GM18907 (cell line): ENCODE measurements around the gene COX11.

ENCODE experiments used
- ATAC-seq: cut with Tn5 transposase; IDR thresholded peaks from one replicate; pipeline ENCODE4 v1.9.1; 2021; ENCODE audit warnings: mild to moderate bottlenecking, moderate library complexity; ENCODE audit not compliant: unreplicated experiment

COX11 gene, protein sequence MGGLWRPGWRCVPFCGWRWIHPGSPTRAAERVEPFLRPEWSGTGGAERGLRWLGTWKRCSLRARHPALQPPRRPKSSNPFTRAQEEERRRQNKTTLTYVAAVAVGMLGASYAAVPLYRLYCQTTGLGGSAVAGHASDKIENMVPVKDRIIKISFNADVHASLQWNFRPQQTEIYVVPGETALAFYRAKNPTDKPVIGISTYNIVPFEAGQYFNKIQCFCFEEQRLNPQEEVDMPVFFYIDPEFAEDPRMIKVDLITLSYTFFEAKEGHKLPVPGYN

DNA sequence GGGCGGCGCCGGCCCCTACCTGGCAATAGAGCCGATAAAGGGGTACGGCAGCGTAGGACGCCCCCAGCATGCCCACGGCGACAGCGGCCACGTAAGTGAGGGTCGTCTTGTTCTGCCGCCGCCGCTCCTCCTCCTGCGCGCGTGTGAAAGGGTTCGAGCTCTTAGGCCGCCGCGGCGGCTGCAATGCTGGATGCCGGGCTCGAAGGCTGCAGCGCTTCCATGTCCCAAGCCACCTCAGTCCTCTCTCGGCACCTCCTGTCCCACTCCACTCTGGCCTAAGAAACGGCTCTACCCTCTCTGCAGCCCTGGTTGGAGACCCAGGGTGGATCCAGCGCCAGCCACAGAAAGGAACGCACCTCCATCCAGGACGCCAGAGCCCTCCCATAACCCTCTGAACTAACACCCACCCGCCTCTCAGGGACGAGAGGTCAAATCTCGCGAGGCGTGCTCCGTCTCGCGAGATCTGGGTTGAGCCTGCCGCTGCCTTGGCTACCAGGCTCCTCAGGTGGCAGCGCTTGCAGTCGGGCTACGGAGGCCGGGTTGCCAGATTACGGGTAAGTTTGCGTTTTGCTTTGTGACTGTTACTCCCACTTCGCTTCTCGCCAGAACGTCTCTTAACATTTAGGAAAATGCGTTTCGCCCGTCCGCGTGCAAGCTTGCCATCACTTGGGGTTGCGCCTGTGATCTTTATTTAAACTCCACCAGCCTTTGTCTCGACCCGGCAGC lies at the start of gene COX11, which contains the start of gene STXBP4:
Gene COX11, minus strand, starts transcription at position 393 of the 726 bp plus-strand sequence. Its CDS starts 8 bp downstream, at position 385.
Gene STXBP4, plus strand, starts transcription at position 504 of the 726 bp plus-strand sequence. CDS start 17,455 bp downstream, outside the sequence.
- ATAC-seq: peak; percentile 89

DNA sequence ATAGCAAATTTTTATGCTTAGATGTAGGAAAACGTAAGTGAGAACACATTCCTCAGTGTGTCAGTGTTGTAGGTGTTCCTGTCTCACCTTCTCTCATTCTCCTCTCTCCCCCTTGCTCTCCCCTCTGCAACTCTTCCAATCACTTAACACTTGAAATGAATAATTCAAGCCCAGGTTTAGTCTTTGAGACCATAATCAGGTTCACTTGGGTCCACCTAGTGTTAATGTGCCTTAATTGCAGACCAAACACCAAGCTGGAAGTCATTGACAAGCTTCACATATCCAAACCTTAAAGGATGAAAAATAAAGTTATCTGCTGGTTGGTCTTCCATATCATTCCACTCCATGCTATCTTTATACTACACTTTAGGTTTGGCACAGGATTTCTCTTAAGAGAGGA lies 37.1 kb upstream of the COX11 start:
- ATAC-seq: peak; percentile 61

DNA sequence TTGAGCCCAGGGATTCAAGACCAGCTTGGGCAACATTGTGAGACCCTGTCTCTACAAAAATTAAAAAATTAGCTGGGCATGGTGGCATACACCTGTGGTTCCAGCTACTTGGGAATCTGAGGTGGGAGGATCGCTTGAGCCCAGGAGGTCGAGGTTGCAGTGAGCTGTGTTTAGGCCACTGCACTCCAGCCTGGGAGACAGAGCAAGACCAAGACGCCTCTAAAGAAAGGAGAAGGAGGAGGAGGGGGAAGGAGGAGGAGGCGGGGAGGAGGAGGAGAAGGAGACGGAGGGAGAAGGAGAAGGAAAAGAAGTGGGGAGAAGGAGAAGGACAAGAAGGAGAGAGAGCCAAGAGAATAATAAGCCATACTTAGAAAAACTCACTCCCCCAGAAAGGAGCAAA lies 36.0 kb upstream of the COX11 start:
- ATAC-seq: no peak

DNA sequence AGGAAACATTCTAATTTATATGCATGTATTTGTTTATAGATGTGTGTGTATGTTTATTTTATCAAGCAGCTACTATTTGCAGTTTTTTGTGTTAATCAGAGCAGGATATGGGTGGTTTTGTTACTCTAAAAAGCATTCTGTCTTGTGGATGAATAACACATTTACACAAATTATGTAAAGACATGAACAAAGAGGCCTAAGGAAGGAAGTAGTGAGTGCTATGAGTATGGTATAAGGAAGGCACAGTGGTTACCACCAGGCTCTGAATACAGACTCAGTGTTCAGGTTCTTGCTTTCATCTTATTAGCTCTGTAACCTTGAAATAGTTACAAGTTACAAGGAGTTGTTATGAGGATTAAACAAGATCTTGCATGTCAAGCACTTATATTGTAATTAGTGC lies 34.0 kb upstream of the COX11 start:
- ATAC-seq: no peak

DNA sequence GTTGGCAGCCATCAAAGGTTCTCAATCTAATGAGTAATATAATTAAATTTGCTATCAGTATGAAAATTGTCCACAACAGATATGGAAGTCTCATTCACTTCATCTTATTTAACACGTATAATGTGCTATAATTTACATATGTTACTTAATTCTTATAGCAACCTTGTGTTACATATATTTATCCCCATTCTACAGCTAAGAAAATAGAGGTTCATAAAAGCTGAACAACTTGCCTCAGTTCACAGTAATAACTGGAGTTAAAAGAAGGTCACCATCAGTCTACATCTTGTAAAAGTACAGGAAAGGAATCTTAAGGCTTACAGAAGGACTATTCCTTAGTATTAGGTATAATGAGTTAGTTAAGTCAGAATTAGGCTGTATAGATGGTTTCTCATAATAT lies 28.0 kb upstream of the COX11 start:
- ATAC-seq: no peak

GRCh38 chr17:54992797-54993639 lies 24.6 kb upstream of the COX11 start:
- ATAC-seq: peak; percentile 76

DNA sequence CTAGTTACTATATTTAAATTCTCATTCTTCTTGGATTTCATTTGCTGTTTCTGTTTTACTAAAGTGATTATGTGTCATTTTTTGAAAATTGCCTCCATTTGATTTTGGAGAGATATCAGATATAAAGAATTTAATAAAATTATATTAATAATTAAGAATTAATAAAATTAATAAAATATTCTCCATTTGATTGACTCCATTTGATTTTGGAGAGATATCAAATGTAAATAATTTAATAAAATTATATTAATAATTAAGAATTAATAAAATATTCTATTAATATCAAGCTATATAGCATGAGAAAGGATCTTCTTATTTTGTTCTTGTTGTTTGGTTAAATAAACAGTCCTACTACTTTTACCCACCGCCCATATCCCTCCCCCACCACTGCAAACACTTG lies 23.1 kb upstream of the COX11 start:
- no peak for ATAC-seq

GRCh38 chr17:54990118-54990517 lies 21.7 kb upstream of the COX11 start:
- ATAC-seq: no peak

GRCh38 chr17:54985476-54985875 lies 17.0 kb upstream of the COX11 start:
- ATAC-seq: no peak

DNA sequence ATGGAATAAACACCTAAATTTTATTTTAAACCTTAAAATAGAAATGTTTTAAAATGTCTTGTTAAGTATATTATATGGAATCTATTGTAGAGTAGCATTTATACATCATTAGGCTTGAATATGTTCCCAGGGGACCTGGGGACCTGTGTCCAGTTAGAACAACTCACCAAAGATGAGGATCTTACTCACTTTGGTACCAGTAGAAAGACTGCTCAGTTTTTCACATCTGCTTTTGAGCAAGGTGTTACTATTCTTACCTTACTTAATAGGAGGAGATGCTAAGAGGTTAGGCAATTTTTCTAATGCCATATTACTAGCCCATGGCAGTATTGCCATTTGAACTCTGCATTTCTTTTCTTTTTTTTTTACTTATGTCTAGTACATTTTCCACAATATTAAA lies 14.8 kb upstream of the COX11 start:
- ATAC-seq: peak; percentile 69

DNA sequence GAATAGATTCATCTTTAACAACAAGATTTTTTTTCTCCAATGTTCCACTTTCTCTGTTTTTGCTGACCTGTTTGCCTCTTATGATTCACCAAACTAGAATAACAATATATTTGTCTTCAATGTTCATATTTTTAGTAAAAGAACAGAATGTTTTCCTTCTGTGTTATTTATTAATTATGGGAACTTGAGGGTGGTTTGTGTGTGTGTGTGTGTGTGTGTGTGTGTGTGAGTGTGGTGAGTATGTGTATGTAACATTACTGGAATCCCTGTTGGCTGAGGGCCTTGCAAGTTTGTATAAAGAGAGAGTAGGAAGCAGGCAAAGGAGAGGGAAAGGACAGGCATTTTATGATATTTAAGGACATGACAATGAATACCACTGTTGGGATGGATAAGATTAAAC lies 13.9 kb upstream of the COX11 start:
- ATAC-seq: no peak

- ATAC-seq: no peak
Measured at GRCh38 chr17:54980375-54980774, 11.9 kb upstream of the COX11 start.

GRCh38 chr17:54979657-54980056 lies 11.2 kb upstream of the COX11 start:
- ATAC-seq: no peak

DNA sequence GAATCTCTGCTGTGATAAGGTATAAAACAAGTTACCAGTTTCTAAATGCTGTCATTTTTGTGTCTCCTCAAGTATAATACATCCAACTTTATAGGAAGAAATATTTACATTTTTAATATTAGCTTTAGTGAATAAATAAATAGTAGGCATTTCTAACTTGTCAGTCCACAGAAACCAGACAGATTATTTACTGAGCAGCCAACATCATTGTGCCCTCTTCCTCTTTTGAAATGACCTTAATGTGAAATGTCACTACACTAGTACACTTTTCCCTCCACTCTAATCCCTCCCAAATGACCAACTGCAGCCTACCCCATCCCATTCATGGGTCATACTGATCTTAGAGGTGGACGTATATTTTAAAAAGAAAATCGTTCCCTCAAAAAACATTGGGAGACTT lies 9.3 kb upstream of the COX11 start:
- no peak for ATAC-seq

DNA sequence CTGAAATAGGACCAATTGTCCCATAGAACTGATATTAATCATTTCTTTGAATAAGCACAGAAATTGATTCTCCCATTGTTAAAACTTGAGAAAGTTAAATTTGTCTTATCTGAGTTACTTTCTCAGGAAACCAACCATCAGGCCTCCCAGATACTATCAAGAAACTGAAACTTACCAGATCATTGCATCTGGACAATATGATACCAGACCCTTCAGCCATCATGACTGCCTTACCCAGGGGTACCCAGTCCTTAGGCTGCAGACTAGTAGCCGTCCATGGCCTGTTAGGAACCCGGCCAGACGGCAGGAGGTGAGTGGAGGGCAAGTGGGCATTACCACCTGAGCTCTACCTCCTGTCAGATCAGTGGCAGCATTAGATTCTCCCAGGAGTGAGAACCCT lies 7.9 kb upstream of the COX11 start:
- no peak for ATAC-seq

GRCh38 chr17:54974759-54975158 lies 6.3 kb upstream of the COX11 start:
- no peak for ATAC-seq

DNA sequence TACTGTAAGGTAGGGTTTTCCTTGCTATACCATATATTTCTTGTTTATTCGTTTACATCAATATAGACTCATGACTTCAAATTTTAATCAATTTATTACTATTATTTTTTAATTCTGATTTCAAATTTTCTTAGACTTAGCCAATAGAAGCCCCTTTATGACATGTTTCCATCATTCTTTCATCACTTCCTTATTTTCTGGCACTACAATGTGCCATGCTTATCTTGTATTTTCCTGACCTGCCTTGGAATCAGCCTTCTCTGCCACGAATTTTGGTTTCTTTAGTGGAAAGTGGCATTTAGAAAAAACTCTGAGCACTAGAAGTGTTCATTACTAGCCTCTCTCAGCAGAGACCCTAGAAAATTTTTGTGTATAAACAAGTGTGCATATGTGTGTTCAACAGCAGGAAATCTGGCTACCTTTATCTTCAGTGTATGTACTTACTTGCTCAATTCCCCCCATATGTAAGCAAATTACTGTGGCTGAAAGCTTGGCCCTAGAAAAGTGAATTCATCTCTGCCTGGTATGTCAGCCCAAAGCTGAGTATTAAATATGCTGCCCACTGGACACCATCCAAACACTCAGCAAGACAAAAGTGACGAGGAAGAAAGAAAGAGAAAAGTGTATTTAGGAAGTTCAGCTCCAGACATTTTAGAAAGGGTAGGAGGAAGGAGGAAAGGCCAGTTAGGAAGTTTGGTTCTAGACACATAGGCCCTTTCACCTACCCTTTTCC lies 4.1 kb upstream of the COX11 start:
- ATAC-seq: no peak

DNA sequence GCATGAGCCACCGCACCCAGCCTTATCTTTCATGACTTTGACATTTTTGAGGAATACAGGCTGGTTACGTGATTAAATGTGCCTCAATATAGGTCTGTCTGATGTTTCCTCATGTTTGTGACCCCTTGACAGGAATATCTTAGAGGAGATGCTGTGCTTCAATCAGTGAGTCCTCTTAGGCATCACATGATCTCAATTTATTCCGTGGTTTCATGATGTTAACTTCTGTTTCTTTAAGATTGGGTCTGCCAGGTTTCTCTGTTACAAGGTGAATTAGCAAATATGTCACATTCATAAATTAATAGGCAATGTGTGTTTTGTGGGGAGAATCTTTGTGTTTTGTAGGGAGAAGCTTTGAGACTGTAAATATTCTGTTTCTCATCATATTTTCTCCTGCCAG lies 3.4 kb upstream of the COX11 start:
- no peak for ATAC-seq

GRCh38 chr17:54971147-54971546 lies 2.7 kb upstream of the COX11 start:
- peak; percentile 26 for ATAC-seq

GRCh38 chr17:54969658-54970572 lies 1.5 kb upstream of the COX11 start:
- ATAC-seq: no peak
